Hepatocyte (in vitro differentiated cells): ENCODE data around the gene DHX16.

Source experiments
- CTCF ChIP-seq: fragments of 200-600 bp; sonication (generic); IDR thresholded peaks from 2 replicates; pipeline ENCODE4 v1.5.1; 2016; ENCODE audit warnings: antibody characterized with exemption, mild to moderate bottlenecking; ENCODE audit not compliant: poor library complexity
- EZH2 ChIP-seq: fragments of 200-600 bp; sonication (generic); IDR thresholded peaks from 2 replicates; pipeline ENCODE4 v1.6.1; 2016; ENCODE audit warnings: antibody characterized with exemption, mild to moderate bottlenecking, borderline replicate concordance
- EZH2phosphoT487 ChIP-seq: fragments of 200-600 bp; sonication (generic); IDR thresholded peaks from one replicate; pipeline ENCODE4 v1.6.1; 2018; ENCODE audit warnings: antibody characterized with exemption, mild to moderate bottlenecking, low read depth, moderate library complexity; ENCODE audit not compliant: unreplicated experiment, severe bottlenecking

- TF ChIP-seq EZH2 (no peak), CTCF (no peak), EZH2phosphoT487 (no peak)
These were observed 25.3 kb downstream of the DHX16 start for GRCh38 chr6:30647242-30648116.
